Measurements from ENCODE around the gene FIP1L1. TPM values are rescaled to one million over a fixed set of nuclear protein-coding genes. Genes with fewer than 3 reads are reported as not detected.
A peak's percentile ranks its signal among the peaks of the same experiment; 100 is the strongest.

Gene FIP1L1
- total and polyA plus RNA-seq, 9 of the 15 experiments (the other 6 are each of a cell fraction or from before 2014, with no cell fraction given), result 34.6 to 137 (median 72.0) TPM

GRCh38 chr4:53377319-53378170 lies at the start of gene FIP1L1 (continued):
- TF ChIP-seq MGA (IDR thresholded peaks at IDR 0.05), result peak; percentile 76; the same call in 1 of the 2 replicates
- TF ChIP-seq, protein P1, sequence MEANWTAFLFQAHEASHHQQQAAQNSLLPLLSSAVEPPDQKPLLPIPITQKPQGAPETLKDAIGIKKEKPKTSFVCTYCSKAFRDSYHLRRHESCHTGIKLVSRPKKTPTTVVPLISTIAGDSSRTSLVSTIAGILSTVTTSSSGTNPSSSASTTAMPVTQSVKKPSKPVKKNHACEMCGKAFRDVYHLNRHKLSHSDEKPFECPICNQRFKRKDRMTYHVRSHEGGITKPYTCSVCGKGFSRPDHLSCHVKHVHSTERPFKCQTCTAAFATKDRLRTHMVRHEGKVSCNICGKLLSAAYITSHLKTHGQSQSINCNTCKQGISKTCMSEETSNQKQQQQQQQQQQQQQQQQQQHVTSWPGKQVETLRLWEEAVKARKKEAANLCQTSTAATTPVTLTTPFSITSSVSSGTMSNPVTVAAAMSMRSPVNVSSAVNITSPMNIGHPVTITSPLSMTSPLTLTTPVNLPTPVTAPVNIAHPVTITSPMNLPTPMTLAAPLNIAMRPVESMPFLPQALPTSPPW (CRISPR knock-in tag; IDR thresholded peaks at IDR 0.05), result peak; percentile 58
- TF ChIP-seq, protein P2, sequence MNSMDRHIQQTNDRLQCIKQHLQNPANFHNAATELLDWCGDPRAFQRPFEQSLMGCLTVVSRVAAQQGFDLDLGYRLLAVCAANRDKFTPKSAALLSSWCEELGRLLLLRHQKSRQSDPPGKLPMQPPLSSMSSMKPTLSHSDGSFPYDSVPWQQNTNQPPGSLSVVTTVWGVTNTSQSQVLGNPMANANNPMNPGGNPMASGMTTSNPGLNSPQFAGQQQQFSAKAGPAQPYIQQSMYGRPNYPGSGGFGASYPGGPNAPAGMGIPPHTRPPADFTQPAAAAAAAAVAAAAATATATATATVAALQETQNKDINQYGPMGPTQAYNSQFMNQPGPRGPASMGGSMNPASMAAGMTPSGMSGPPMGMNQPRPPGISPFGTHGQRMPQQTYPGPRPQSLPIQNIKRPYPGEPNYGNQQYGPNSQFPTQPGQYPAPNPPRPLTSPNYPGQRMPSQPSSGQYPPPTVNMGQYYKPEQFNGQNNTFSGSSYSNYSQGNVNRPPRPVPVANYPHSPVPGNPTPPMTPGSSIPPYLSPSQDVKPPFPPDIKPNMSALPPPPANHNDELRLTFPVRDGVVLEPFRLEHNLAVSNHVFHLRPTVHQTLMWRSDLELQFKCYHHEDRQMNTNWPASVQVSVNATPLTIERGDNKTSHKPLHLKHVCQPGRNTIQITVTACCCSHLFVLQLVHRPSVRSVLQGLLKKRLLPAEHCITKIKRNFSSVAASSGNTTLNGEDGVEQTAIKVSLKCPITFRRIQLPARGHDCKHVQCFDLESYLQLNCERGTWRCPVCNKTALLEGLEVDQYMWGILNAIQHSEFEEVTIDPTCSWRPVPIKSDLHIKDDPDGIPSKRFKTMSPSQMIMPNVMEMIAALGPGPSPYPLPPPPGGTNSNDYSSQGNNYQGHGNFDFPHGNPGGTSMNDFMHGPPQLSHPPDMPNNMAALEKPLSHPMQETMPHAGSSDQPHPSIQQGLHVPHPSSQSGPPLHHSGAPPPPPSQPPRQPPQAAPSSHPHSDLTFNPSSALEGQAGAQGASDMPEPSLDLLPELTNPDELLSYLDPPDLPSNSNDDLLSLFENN (IDR thresholded peaks at IDR 0.05; ENCODE audit: low read depth in 2 of 2, low read length in 2 of 2), result no peak
- no peak for TF ChIP-seq ZKSCAN8 (CRISPR knock-in tag; IDR thresholded peaks at IDR 0.05)
- no peak for TF ChIP-seq STAG1 (CRISPR knock-in tag; IDR thresholded peaks at IDR 0.05; ENCODE audit: borderline replicate concordance)
- peak; percentile 52; the same call in 1 of the 2 replicates for TF ChIP-seq ZNF512 (tag; IDR thresholded peaks at IDR 0.05)

Data from K562 (cell line).